PC-9 (cell line): ENCODE measurements around the gene PEAK3. TPM values are rescaled to one million over a fixed set of nuclear protein-coding genes. Genes with fewer than 3 reads are reported as not detected.

Experiments
- BruUV-seq: library from RNA; stranded (reverse); fragments of 400-500 nt; replicated peaks from 2 replicates; lab custom pipeline; 2021; lab: Mats Ljungman, UMichigan
- CTCF ChIA-PET: fragments of 300-600 bp; sonication (Branson Sonifier 250); formaldehyde crosslinking; loops from one replicate; lab custom pipeline; 2022; ENCODE audit warnings: antibody characterized with exemption; lab: Charles Lee
- POLR2A ChIA-PET: fragments of 300-600 bp; sonication (Branson Sonifier 250); formaldehyde crosslinking; loops from one replicate; lab custom pipeline; 2022; ENCODE audit warnings: antibody characterized with exemption; ENCODE audit not compliant: unreplicated experiment; lab: Charles Lee
- DNase-seq, 2 experiments: peaks; one replicate each; pipeline versions ENCODE4 v3.0.0 to v3.0.0-alpha.2; 2015 to 2022; ENCODE audit warnings: mixed read lengths in 1 of 2
- H2AFZ ChIP-seq: fragments of 200-600 bp; sonication (generic); 2 replicates; pipeline ENCODE4 v1.8.1; 2017; ENCODE audit warnings: antibody characterized with exemption
- H3F3A ChIP-seq: fragments of 200-600 bp; sonication (generic); 2 replicates; pipeline ENCODE4 v1.8.1; 2017; ENCODE audit warnings: antibody characterized with exemption, mild to moderate bottlenecking, low read depth; ENCODE audit not compliant: insufficient read depth
- H3K27ac ChIP-seq: fragments of 200-600 bp; sonication (generic); 2 replicates; pipeline ENCODE4 v1.6.1; 2016; ENCODE audit warnings: mixed run types
- H3K27me3 ChIP-seq: fragments of 200-600 bp; sonication (generic); 2 replicates; pipeline ENCODE4 v1.6.1; 2016; ENCODE audit warnings: low read depth, mixed run types; ENCODE audit not compliant: insufficient read depth
- H3K36me3 ChIP-seq: fragments of 200-600 bp; sonication (generic); 2 replicates; pipeline ENCODE4 v1.6.1; 2016; ENCODE audit warnings: low read depth, mixed run types
- H3K4me1 ChIP-seq: fragments of 200-600 bp; sonication (generic); replicated peaks from 2 replicates; pipeline ENCODE4 v1.6.1; 2016; ENCODE audit warnings: mixed run types; ENCODE audit not compliant: insufficient read depth
- H3K4me2 ChIP-seq: fragments of 200-600 bp; sonication (generic); 2 replicates; pipeline ENCODE4 v1.6.1; 2017; ENCODE audit warnings: mixed run types
- H3K4me3 ChIP-seq: fragments of 200-600 bp; sonication (generic); 2 replicates; pipeline ENCODE4 v1.6.1; 2016; ENCODE audit warnings: mixed run types
- H3K79me2 ChIP-seq: fragments of 200-600 bp; sonication (generic); 2 replicates; pipeline ENCODE4 v1.6.1; 2017; ENCODE audit warnings: low read depth, mixed run types
- H3K9me2 ChIP-seq: fragments of 200-600 bp; sonication (generic); 2 replicates; pipeline ENCODE4 v1.8.1; 2017; ENCODE audit warnings: mild to moderate bottlenecking; ENCODE audit not compliant: insufficient read depth
- H3K9me3 ChIP-seq: fragments of 200-600 bp; sonication (generic); 2 replicates; pipeline ENCODE4 v1.8.1; 2016; ENCODE audit warnings: low read depth; ENCODE audit not compliant: insufficient read depth
- H4K20me1 ChIP-seq: fragments of 200-600 bp; sonication (generic); 2 replicates; pipeline ENCODE4 v1.8.1; 2017; ENCODE audit not compliant: insufficient read depth
- EZH2 ChIP-seq: fragments of 200-600 bp; sonication (generic); IDR thresholded peaks from 2 replicates; pipeline ENCODE4 v1.8.0; 2017; ENCODE audit warnings: antibody characterized with exemption, low read depth
- intact Hi-C: fragments of 100-400 bp; cut with micrococcal nuclease; formaldehyde crosslinking; loops from one replicate; pipeline ENCODE4 v1.10.0; 2022; ENCODE audit not compliant: unreplicated experiment
- total RNA-seq: library from RNA; stranded (reverse); gene quantifications from 2 replicates; pipeline ENCODE4 v1.2.3, GENCODE V29; 2021
- TF ChIP-seq, protein P1 (sequence below): fragments of 200-600 bp; sonication (generic); conservative IDR thresholded peaks from 2 replicates; pipeline ENCODE4 v1.6.1; 2017; ENCODE audit warnings: mixed run types, antibody characterized with exemption, mild to moderate bottlenecking, moderate library complexity

The PEAK3 gene
- total RNA-seq, 1 experiment from 2014 or later, result not detected

DNA sequence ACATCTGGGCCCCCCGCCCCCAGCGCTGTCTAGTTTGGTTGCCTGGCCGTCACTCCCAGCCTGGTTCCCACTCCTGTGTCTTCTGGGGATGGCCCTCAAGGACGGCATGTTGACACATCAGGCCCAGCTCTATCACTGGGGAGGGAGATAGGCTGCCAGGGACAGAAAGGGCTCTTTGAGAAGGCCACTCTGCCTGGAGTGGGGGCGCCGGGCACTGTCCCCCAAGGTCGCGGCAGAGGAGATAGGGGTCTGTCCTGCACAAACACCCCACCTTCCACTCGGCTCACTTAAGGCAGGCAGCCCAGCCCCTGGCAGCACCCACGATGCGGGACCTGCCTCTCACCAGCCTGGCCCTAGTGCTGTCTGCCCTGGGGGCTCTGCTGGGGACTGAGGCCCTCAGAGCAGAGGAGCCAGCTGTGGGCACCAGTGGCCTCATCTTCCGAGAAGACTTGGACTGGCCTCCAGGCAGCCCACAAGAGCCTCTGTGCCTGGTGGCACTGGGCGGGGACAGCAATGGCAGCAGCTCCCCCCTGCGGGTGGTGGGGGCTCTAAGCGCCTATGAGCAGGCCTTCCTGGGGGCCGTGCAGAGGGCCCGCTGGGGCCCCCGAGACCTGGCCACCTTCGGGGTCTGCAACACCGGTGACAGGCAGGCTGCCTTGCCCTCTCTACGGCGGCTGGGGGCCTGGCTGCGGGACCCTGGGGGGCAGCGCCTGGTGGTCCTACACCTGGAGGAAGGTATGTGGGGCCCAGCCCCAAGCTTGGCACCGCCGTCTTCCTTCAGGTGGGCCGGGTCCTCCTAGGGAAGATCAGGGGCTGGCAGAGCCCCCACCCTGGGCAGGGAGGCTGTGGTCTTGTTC lies 32.7 kb downstream of the PEAK3 start, which contains the start of gene AMH:
Gene AMH (plus strand): TSS at position 314 of the 857 bp plus-strand sequence. CDS start 10 bp downstream, at position 324.
- H3K4me2 ChIP-seq, result no peak within 1 kb of the TSS
- H3F3A ChIP-seq, result no peaks in the 10 kb centered on the region
- no peaks in the 10 kb centered on the region for H3K9me3 ChIP-seq
- no peaks in the 10 kb centered on the region for H3K27me3 ChIP-seq
- H3K4me1 ChIP-seq, result no peaks in the 10 kb centered on the region
- POLR2A ChIA-PET, result no interaction called here
- H3K4me3 ChIP-seq, result no peak within 1 kb of the TSS
- intact Hi-C loops, result no loop called here
- H3K79me2 ChIP-seq, result no peaks in the 10 kb centered on the region
- TF ChIP-seq, protein P1, sequence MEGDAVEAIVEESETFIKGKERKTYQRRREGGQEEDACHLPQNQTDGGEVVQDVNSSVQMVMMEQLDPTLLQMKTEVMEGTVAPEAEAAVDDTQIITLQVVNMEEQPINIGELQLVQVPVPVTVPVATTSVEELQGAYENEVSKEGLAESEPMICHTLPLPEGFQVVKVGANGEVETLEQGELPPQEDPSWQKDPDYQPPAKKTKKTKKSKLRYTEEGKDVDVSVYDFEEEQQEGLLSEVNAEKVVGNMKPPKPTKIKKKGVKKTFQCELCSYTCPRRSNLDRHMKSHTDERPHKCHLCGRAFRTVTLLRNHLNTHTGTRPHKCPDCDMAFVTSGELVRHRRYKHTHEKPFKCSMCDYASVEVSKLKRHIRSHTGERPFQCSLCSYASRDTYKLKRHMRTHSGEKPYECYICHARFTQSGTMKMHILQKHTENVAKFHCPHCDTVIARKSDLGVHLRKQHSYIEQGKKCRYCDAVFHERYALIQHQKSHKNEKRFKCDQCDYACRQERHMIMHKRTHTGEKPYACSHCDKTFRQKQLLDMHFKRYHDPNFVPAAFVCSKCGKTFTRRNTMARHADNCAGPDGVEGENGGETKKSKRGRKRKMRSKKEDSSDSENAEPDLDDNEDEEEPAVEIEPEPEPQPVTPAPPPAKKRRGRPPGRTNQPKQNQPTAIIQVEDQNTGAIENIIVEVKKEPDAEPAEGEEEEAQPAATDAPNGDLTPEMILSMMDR, result no peak
- no peak for TF ChIP-seq EZH2
- H3K27ac ChIP-seq, result no peak within 1 kb of the TSS
- H4K20me1 ChIP-seq, result 0 out of 2 replicates have a peak, but pooled peaks cover 4% of the 10 kb centered on the region
- DNase-seq, result no peak
- no peak within 1 kb of the TSS for H2AFZ ChIP-seq
- no peaks in the 10 kb centered on the region for H3K36me3 ChIP-seq
- H3K9me2 ChIP-seq, result no peaks in the 10 kb centered on the region
- CTCF ChIA-PET, result interaction anchor here (0.6 to 0.8 kb wide), 2 partner anchors 66 to 453 kb away, joined by 3 to 16 read pairs; no protein-coding TSS in a partner anchor
- BruUV-seq, result no TSS peak

- ChIA-PET CTCF (interaction anchor here (0.6 to 0.8 kb wide), 2 partner anchors 67 to 453 kb away, joined by 3 to 16 read pairs; no protein-coding TSS in a partner anchor), POLR2A (interaction anchor here (0.6 kb wide), 1 partner anchor 227 kb away, joined by 5 read pairs; the partner anchor contains the start of gene GADD45B)
- Histone ChIP-seq H2AFZ (no peak overlapping the region), H3K4me2 (no peak overlapping the region), H4K20me1 (peaks cover 6% of the 10 kb centered on the region; the same call in 1 of the 2 replicates), H3K9me2 (no peaks in the 10 kb centered on the region), H3K27ac (no peak overlapping the region), H3K4me1 (no peaks in the 10 kb centered on the region), H3K27me3 (no peaks in the 10 kb centered on the region), H3F3A (no peaks in the 10 kb centered on the region), H3K9me3 (no peaks in the 10 kb centered on the region), H3K36me3 (no peaks in the 10 kb centered on the region), H3K4me3 (no peak overlapping the region), H3K79me2 (no peaks in the 10 kb centered on the region)
- TF ChIP-seq, protein P1, result no peak
- TF ChIP-seq EZH2, result no peak
- intact Hi-C loops, result no loop called here
- no peak for DNase-seq
- BruUV-seq, result TSS peak; percentile 75
Observed at GRCh38 chr19:2248136-2249009, 33.6 kb downstream of the PEAK3 start.
